ENCODE measurements around the gene ATP10B. TPM values are rescaled to one million over a fixed set of nuclear protein-coding genes. Genes with fewer than 3 reads are reported as not detected.

The ATP10B gene
- total and polyA plus RNA-seq, 2 of the 13 experiments (the other 11 are each of a cell fraction or from before 2014, with no cell fraction given), result not detected

GRCh38 chr5:160539431-160539830 is 312.6 kb downstream of the ATP10B start (continued):
- TF ChIP-seq KIAA2018 (CRISPR knock-in tag; IDR thresholded peaks at IDR 0.05; ENCODE audit: borderline replicate concordance), result no peak
- no peak for TF ChIP-seq DRAP1 (CRISPR knock-in tag; IDR thresholded peaks at IDR 0.05)
- TF ChIP-seq NFE2L1 (CRISPR knock-in tag; IDR thresholded peaks at IDR 0.05; ENCODE audit: borderline replicate concordance), result no peak
- TF ChIP-seq ZNF552 (CRISPR knock-in tag; IDR thresholded peaks at IDR 0.05; ENCODE audit: borderline replicate concordance), result no peak
- no peak for TF ChIP-seq HIVEP1 (CRISPR knock-in tag; IDR thresholded peaks at IDR 0.05)
- no peak for TF ChIP-seq LBX2 (CRISPR knock-in tag; IDR thresholded peaks at IDR 0.05; ENCODE audit: borderline replicate concordance)
- no peak for TF ChIP-seq ZNF850 (CRISPR knock-in tag; conservative IDR thresholded peaks at IDR 0.05)
- TF ChIP-seq SIX1 (CRISPR knock-in tag; IDR thresholded peaks at IDR 0.05; ENCODE audit: borderline replicate concordance), result no peak
- no peak for TF ChIP-seq ZNF780A (CRISPR knock-in tag; IDR thresholded peaks at IDR 0.05)
- no peak for TF ChIP-seq EZH2 (conservative IDR thresholded peaks at IDR 0.05; ENCODE audit: low read depth, low read length)
- TF ChIP-seq SNAI1 (CRISPR knock-in tag; IDR thresholded peaks at IDR 0.05; ENCODE audit: borderline replicate concordance), result no peak
- TF ChIP-seq KDM3A (CRISPR knock-in tag; IDR thresholded peaks at IDR 0.05; ENCODE audit: low read depth), result no peak
- no peak for TF ChIP-seq PATZ1 (CRISPR knock-in tag; IDR thresholded peaks at IDR 0.05)
